HG03135 (cell line): ENCODE data around the gene AKR1B1.

ENCODE experiments used
- ATAC-seq: cut with Tn5 transposase; IDR thresholded peaks from one replicate; pipeline ENCODE4 v1.9.1; 2021; ENCODE audit warnings: mild to moderate bottlenecking, moderate library complexity; ENCODE audit not compliant: unreplicated experiment

The AKR1B1 gene

GRCh38 chr7:134420424-134421125 is 38.3 kb downstream of the AKR1B1 start:
- no peak for ATAC-seq

DNA sequence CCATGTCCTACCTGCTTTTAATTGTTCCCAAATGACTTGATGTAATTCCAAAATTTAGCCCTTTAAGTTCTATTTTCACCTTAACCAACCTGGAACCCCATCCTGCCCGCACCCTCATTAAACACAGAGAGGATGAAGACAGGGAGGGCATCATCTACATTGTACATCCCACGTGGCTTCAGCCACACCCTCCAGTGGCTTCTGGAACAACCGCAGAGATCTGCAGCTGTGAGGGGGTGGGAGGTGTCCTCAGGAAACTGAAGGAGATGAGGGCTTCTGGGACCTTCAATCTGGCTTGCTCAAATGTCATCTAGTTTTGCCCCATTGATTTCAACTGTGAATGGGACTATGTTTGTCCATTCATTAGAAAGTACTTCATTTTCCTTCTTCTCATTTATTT is 39.0 kb downstream of the AKR1B1 start:
- no peak for ATAC-seq

- ATAC-seq: no peak
Measured at GRCh38 chr7:134419085-134419484, 39.8 kb downstream of the AKR1B1 start.

GRCh38 chr7:134415700-134416099 is 43.2 kb downstream of the AKR1B1 start:
- no peak for ATAC-seq

GRCh38 chr7:134414109-134414508 is 44.8 kb downstream of the AKR1B1 start:
- ATAC-seq: no peak

DNA sequence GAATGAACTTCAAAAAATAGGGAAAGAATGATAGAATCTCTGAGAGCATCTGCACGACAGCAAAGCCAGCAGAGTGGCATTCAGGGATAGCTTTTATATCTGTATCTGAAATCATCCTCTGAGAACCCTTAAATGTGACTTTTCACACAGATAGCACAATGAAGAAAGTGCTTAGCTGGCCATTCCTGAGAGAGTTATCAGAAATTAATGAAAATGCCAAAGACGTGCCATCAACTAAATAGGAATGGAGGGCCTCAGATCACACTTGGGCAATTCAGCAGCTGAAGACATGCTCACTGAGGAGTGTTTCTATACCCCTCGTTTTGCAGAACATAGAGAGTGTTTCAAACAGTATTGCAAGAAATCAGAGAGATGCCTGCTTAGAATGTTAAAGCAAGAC is 51.6 kb downstream of the AKR1B1 start:
- no peak for ATAC-seq

DNA sequence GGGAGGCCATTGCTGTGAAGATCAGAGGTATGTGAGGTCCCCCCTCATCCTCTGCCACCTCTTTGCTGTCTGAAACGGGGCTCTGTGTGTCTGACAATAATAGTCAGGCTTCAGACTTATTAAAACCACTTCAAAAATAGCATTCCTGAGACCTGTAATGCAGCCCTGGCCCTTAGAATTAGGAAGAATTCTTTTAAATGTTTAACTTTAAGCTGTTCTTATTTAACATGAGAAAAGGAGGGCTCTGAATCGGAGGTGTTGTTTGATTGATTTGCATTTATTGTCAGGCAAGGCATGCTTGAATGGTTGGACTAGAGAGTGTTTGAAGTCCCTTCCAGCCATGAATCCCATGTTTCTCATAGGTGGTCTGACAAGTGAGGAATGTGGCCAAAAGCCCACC is 52.5 kb downstream of the AKR1B1 start:
- ATAC-seq: no peak

- no peak for ATAC-seq
Measured at GRCh38 chr7:134405299-134405698, 53.6 kb downstream of the AKR1B1 start.

DNA sequence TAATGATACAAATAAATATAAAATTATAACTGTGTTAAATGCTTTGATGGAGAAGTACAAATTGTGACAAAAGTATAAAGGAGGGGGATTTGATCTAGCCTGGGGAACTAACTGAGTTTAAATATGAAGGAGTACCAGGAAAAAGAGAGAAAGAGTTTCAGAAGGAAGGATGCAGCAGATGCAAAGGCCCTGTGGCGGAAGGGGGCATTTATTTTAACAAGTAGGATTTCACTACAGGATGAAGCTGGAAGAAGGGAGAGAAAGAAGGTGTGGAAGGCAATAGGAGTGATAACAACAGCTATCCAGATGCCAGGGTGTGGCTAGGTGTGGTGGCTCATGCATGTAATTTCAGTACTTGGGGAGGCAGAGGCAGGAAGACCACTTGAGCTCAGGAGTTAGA is 55.8 kb downstream of the AKR1B1 start:
- no peak for ATAC-seq

DNA sequence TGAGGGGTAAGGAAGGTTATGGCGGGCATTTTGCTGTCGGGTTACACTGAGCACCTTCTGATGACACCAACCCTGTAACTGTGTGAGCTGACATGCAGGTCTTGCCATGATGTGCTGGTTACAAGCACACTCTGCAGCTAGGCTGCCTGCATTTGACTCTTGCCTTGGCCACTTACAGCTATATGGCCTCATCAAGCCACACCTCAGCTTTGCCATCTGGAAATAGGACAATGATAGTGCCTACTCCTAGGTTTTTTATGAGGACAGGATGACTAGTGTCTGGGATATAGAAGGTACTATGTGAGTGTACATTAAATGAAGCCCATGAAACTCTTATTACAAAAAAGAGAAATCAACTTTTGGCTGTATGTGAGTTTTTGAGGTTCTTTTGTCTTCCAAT is 58.0 kb downstream of the AKR1B1 start:
- no peak for ATAC-seq

DNA sequence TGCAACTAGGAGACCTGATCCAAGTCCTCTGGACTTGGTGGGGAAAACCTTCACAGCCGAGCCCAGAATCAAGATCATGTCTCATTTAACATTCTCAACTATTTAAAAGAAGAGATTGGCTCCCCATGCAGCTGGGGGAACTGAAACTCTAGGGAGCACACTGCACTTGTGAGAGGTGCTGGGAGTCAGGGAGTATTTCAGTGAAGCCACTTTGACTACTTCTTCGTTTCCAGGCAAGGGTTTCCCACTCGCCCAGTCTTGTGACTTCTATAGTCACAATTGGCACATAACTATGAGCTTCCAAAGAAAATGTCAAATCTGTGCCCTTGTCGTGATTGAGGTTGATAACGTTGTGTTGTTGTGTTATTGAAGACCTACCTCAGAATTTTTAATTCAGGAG is 62.9 kb downstream of the AKR1B1 start:
- no peak for ATAC-seq

- ATAC-seq: no peak
Measured at GRCh38 chr7:134395604-134396003, 63.3 kb downstream of the AKR1B1 start.

- no peak for ATAC-seq
Measured at GRCh38 chr7:134394056-134394455, 64.8 kb downstream of the AKR1B1 start.
